H1 (cell line): ENCODE data around the gene BICD1. TPM values are rescaled to one million over a fixed set of nuclear protein-coding genes. Genes with fewer than 3 reads are reported as not detected.
A peak's percentile ranks its signal among the peaks of the same experiment; 100 is the strongest.

Experiments used
- CTCF ChIA-PET: fragments of 300-600 bp; sonication (Branson Sonifier 250); formaldehyde crosslinking; loops from one replicate; lab custom pipeline; 2021; ENCODE audit not compliant: partially characterized antibody; lab: Charles Lee
- POLR2A ChIA-PET: fragments of 300-600 bp; sonication (Branson Sonifier 250); formaldehyde crosslinking; loops from one replicate; lab custom pipeline; 2021; ENCODE audit warnings: inconsistent platforms; ENCODE audit not compliant: partially characterized antibody; lab: Charles Lee
- DNase-seq, 2 experiments: peaks; one replicate each; pipeline versions ENCODE4 v3.0.0 to v3.0.0-alpha.2; 2010 to 2022; ENCODE audit warnings: low spot score in 2 of 2, low read depth in 1 of 2, mixed read lengths in 1 of 2
- FAIRE-seq: peaks from 2 replicates; lab custom pipeline; 2011; peaks lifted over from hg19 to GRCh38; lab: Jason Lieb, UNC
- H2AFZ ChIP-seq: 2 replicates; pipeline ENCODE4 v1.8.1; 2012; ENCODE audit warnings: low read length, inconsistent platforms
- H2AK5ac ChIP-seq: 2 replicates; pipeline ENCODE4 v1.6.1; 2013; ENCODE audit warnings: low read depth, low read length
- H2BK120ac ChIP-seq: replicated peaks from 2 replicates; pipeline ENCODE3; 2013; ENCODE audit warnings: low read depth, low read length, inconsistent platforms
- H2BK12ac ChIP-seq: 2 replicates; pipeline ENCODE4 v1.6.1; 2013; ENCODE audit warnings: low read depth, low read length
- H2BK15ac ChIP-seq: 2 replicates; pipeline ENCODE4 v1.6.1; 2013; ENCODE audit warnings: low read length
- H2BK20ac ChIP-seq: 2 replicates; pipeline ENCODE4 v1.6.1; 2013; ENCODE audit warnings: low read length
- H2BK5ac ChIP-seq: 2 replicates; pipeline ENCODE4 v1.6.1; 2013; ENCODE audit warnings: low read depth, low read length
- H3K14ac ChIP-seq: 2 replicates; pipeline ENCODE4 v1.6.1; 2013; ENCODE audit warnings: inconsistent platforms; ENCODE audit not compliant: insufficient read length
- H3K18ac ChIP-seq: 2 replicates; pipeline ENCODE4 v1.6.1; 2013; ENCODE audit warnings: low read length; ENCODE audit errors: extremely low read depth
- H3K23ac ChIP-seq: 2 replicates; pipeline ENCODE4 v1.6.1; 2013; ENCODE audit warnings: inconsistent platforms; ENCODE audit not compliant: insufficient read length
- H3K23me2 ChIP-seq: 2 replicates; pipeline ENCODE4 v1.6.1; 2013; ENCODE audit warnings: low read depth, low read length
- H3K27ac ChIP-seq: 2 replicates; pipeline ENCODE4 v1.6.1; 2011; ENCODE audit warnings: low read depth, low read length, inconsistent platforms
- H3K27me3 ChIP-seq, 4 experiments: replicated peaks in 1 of 4; 1 replicate in 1 of 4; 2 replicates in 3 of 4; pipeline versions ENCODE4 v1.6.1 to v1.8.1; 2011 to 2013; ENCODE audit warnings: low read length in 3 of 4, mild to moderate bottlenecking in 3 of 4, inconsistent platforms in 2 of 4, mixed read lengths in 2 of 4, moderate library complexity in 1 of 4; ENCODE audit not compliant: control insufficient read depth in 3 of 4, insufficient read depth in 3 of 4; ENCODE audit errors: extremely low read depth in 1 of 4
- H3K36me3 ChIP-seq, 4 experiments: 2 replicates each; pipeline versions ENCODE4 v1.6.1 to v1.8.1; 2011 to 2013; ENCODE audit warnings: mild to moderate bottlenecking in 4 of 4, low read length in 3 of 4, moderate library complexity in 2 of 4, control low read depth in 1 of 4, inconsistent platforms in 1 of 4; ENCODE audit not compliant: insufficient read depth in 4 of 4, control insufficient read depth in 2 of 4
- H3K4ac ChIP-seq: replicated peaks from 2 replicates; pipeline ENCODE3; 2013; ENCODE audit warnings: low read length, low read depth, mixed read lengths, inconsistent platforms; ENCODE audit not compliant: insufficient read length
- H3K4me1 ChIP-seq, 4 experiments: replicated peaks in 1 of 4; 1 replicate in 1 of 4; 2 replicates in 3 of 4; pipeline versions ENCODE4 v1.6.1 to v1.8.1; 2011 to 2013; ENCODE audit warnings: low read length in 3 of 4, inconsistent platforms in 2 of 4, mixed read lengths in 1 of 4; ENCODE audit not compliant: insufficient read depth in 4 of 4, control insufficient read depth in 3 of 4
- H3K4me2 ChIP-seq, 2 experiments: 2 replicates each; pipeline versions ENCODE4 v1.6.1 to v1.8.1; 2011 to 2013; ENCODE audit warnings: low read depth in 2 of 2, low read length in 2 of 2, control low read depth in 1 of 2, inconsistent platforms in 1 of 2, mild to moderate bottlenecking in 1 of 2; ENCODE audit not compliant: insufficient read depth in 1 of 2
- H3K4me3 ChIP-seq, 4 experiments: fragments of 200-600, 300-600 bp in 1 of 4; sonication (generic), shearing (Covaris generic), sonication (Bioruptor Twin) in 1 of 4; 2 replicates each; pipeline versions ENCODE4 v1.5.1 to v1.8.1; 2011 to 2016; ENCODE audit warnings: low read length in 4 of 4, low read depth in 3 of 4, control low read depth in 2 of 4, inconsistent platforms in 2 of 4, mild to moderate bottlenecking in 2 of 4, mixed read lengths in 1 of 4, moderate library complexity in 1 of 4; ENCODE audit not compliant: insufficient read depth in 2 of 4; ENCODE audit errors: extremely low read depth in 1 of 4
- H3K56ac ChIP-seq: replicated peaks from 2 replicates; pipeline ENCODE3; 2013; ENCODE audit warnings: low read depth, mild to moderate bottlenecking, mixed read lengths, low read length, inconsistent platforms; ENCODE audit not compliant: insufficient read length
- H3K79me1 ChIP-seq: 2 replicates; pipeline ENCODE4 v1.6.1; 2013; ENCODE audit warnings: low read depth, low read length, control low read depth
- H3K79me2 ChIP-seq, 2 experiments: 2 replicates each; pipeline versions ENCODE4 v1.6.1 to v1.8.1; 2012 to 2013; ENCODE audit warnings: low read length in 2 of 2, mild to moderate bottlenecking in 2 of 2, inconsistent platforms in 1 of 2; ENCODE audit not compliant: insufficient read depth in 2 of 2, control insufficient read depth in 1 of 2
- H3K9ac ChIP-seq, 4 experiments: replicated peaks in 1 of 4; 1 replicate in 1 of 4; 2 replicates in 3 of 4; pipeline versions ENCODE4 v1.6.1 to v1.8.1; 2011 to 2013; ENCODE audit warnings: low read depth in 3 of 4, low read length in 3 of 4, control low read depth in 2 of 4, mild to moderate bottlenecking in 2 of 4, moderate library complexity in 2 of 4, inconsistent platforms in 1 of 4; ENCODE audit errors: extremely low read depth in 1 of 4
- H3K9me3 ChIP-seq, 2 experiments: 2 replicates each; pipeline versions ENCODE4 v1.6.1 to v1.8.1; 2012 to 2013; ENCODE audit warnings: mild to moderate bottlenecking in 2 of 2, moderate library complexity in 2 of 2, control low read depth in 1 of 2, inconsistent platforms in 1 of 2, low read depth in 1 of 2, low read length in 1 of 2, mixed read lengths in 1 of 2; ENCODE audit not compliant: insufficient read depth in 2 of 2
- H4K20me1 ChIP-seq, 2 experiments: replicated peaks in 1 of 2; 2 replicates each; pipeline versions ENCODE3 to v1.8.1; 2011 to 2013; ENCODE audit warnings: inconsistent platforms in 2 of 2, low read length in 2 of 2, mild to moderate bottlenecking in 1 of 2; ENCODE audit not compliant: insufficient read depth in 2 of 2, control insufficient read depth in 1 of 2
- H4K5ac ChIP-seq: 2 replicates; pipeline ENCODE4 v1.6.1; 2013; ENCODE audit warnings: low read length, low read depth, mixed read lengths, inconsistent platforms; ENCODE audit not compliant: insufficient read length
- H4K8ac ChIP-seq: 2 replicates; pipeline ENCODE4 v1.8.0; 2013; ENCODE audit warnings: mild to moderate bottlenecking, moderate library complexity, low read length, inconsistent platforms; ENCODE audit not compliant: insufficient read depth; ENCODE audit errors: extremely low read depth
- H4K91ac ChIP-seq: replicated peaks from 2 replicates; pipeline ENCODE3; 2013; ENCODE audit warnings: low read length, mixed read lengths, inconsistent platforms; ENCODE audit not compliant: insufficient read length
- TAF7 ChIP-seq: optimal IDR thresholded peaks from 2 replicates; pipeline ENCODE3; 2011; ENCODE audit warnings: low read depth, mild to moderate bottlenecking, inconsistent platforms, low read length, moderate library complexity, borderline replicate concordance
- WGBS, 2 experiments: shearing (Covaris generic) in 1 of 2; methylation state at CpG; one replicate each; pipeline versions ENCODE4 v1.1.6 to v1.1.7; 2013 to 2015; ENCODE audit warnings: low lambda C conversion rate in 2 of 2, mixed read lengths in 2 of 2, inconsistent platforms in 1 of 2, low coverage in 1 of 2, missing lambda C conversion rate in 1 of 2; ENCODE audit not compliant: insufficient replicate concordance in 2 of 2, insufficient coverage in 1 of 2, insufficient read length in 1 of 2; ENCODE audit errors: extremely low coverage in 1 of 2, missing lambda C conversion rate in 1 of 2; 5-methylcytosine and 5-hydroxymethylcytosine counted together
- polyA plus RNA-seq, 7 experiments: library from polyadenylated mRNA; depleted of rRNA in 3 of 7; stranded (reverse) in 5 of 7; unstranded in 2 of 7; fragments of >200 nt in 5 of 7; fragments of 200-250 nt in 2 of 7; gene quantifications; 1 replicate in 5 of 7; 2 replicates in 1 of 7; 4 replicates in 1 of 7; pipeline versions ENCODE4 v1.2.1 to v1.2.3, GENCODE V29; 2011 to 2013; ENCODE audit warnings: missing spikeins in 2 of 7, mixed read lengths in 2 of 7
- total RNA-seq: library from RNA; stranded (reverse); fragmentation: NEBNext Ultra II Directional; extraction: Animal tissue kit (Norgen Biotek cat#: 25700); gene quantifications from 2 replicates; pipeline ENCODE4 v1.2.1, GENCODE V29; 2021

The BICD1 gene
- total and polyA plus RNA-seq, 2 of the 8 experiments (the other 6 are each of a cell fraction or from before 2014, with no cell fraction given) = 34.1 to 58.4 TPM

- POLR2A ChIA-PET = interaction anchor here (1.0 to 1.9 kb wide), 2 partner anchors 9 to 69 kb away, joined by 3 to 5 read pairs; no protein-coding TSS in a partner anchor
- CTCF ChIA-PET = interaction anchor here (1.0 kb wide), 2 partner anchors 16 to 21 kb away, joined by 3 read pairs; no protein-coding TSS in a partner anchor
- no peak for TF ChIP-seq TAF7
Measured at GRCh38 chr12:32240831-32241230, 134.2 kb downstream of the BICD1 start.

More at GRCh38 chr12:32240831-32241230, 134.2 kb downstream of the BICD1 start:
- Histone ChIP-seq H2AFZ (no peak overlapping the region), H3K18ac (no peak overlapping the region), H3K4me1 (peaks cover 0 to 4% (median 0%) of the 10 kb centered on the region in 4 experiments; a peak in 1 of 7 replicates), H2BK20ac (no peak overlapping the region), H3K79me1 (peaks cover 3% of the 10 kb centered on the region), H4K91ac (no peak overlapping the region), H4K20me1 (no peaks in the 10 kb centered on the region), H3K23ac (no peak overlapping the region), H2BK15ac (no peak overlapping the region), H4K5ac (no peak overlapping the region), H3K14ac (no peak overlapping the region), H2BK5ac (no peak overlapping the region), H3K4me2 (no peak overlapping the region), H3K23me2 (no peaks in the 10 kb centered on the region), H3K4ac (no peak overlapping the region), H3K36me3 (peaks cover 0 to 11% (median 3%) of the 10 kb centered on the region in 4 experiments; a peak in 4 of 8 replicates), H3K4me3 (no peak overlapping the region), H2BK120ac (no peak overlapping the region), H4K8ac (no peak overlapping the region), H3K9ac (no peak overlapping the region), H3K9me3 (0 out of 4 replicates have a peak, but pooled peaks cover 0 to 5% of the 10 kb centered on the region in 2 experiments), H2BK12ac (no peak overlapping the region), H3K79me2 (peaks cover 0 to 8% of the 10 kb centered on the region in 2 experiments; a peak in 1 of 4 replicates), H3K27me3 (no peaks in the 10 kb centered on the region), H2AK5ac (no peak overlapping the region), H3K27ac (0 out of 2 replicates have a peak overlapping the region, but pooled peaks have one; percentile 1), H3K56ac (no peak overlapping the region)
- WGBS, 2 experiments = 82% methylated on average over 4 of the region's 4 CpGs; no CpG with 5 or more reads in 1 of the 2 experiments
- DNase-seq (no peak), FAIRE-seq (no peak)
